GM12801 (cell line): Measurements from ENCODE around the gene ARHGAP28.

Source experiments
- CTCF ChIP-seq: IDR thresholded peaks from one replicate; pipeline ENCODE4 v1.5.1; 2011; ENCODE audit warnings: control low read depth; ENCODE audit not compliant: insufficient read length; ENCODE audit errors: extremely low read depth

The ARHGAP28 gene

GRCh38 chr18:6785001-6785400 lies 55.5 kb downstream of the ARHGAP28 start:
- TF ChIP-seq CTCF = no peak

- TF ChIP-seq CTCF = no peak
Observed at GRCh38 chr18:6785411-6785810, 55.9 kb downstream of the ARHGAP28 start.

- TF ChIP-seq CTCF = no peak
Observed at GRCh38 chr18:6792391-6792790, 62.9 kb downstream of the ARHGAP28 start.

GRCh38 chr18:6793455-6793854 lies 63.9 kb downstream of the ARHGAP28 start:
- TF ChIP-seq CTCF = no peak

- no peak for TF ChIP-seq CTCF
Observed at GRCh38 chr18:6793986-6794385, 64.5 kb downstream of the ARHGAP28 start.

GRCh38 chr18:6795307-6795706 lies 65.8 kb downstream of the ARHGAP28 start:
- TF ChIP-seq CTCF = no peak

GRCh38 chr18:6796511-6796910 lies 67.0 kb downstream of the ARHGAP28 start:
- no peak for TF ChIP-seq CTCF

GRCh38 chr18:6797171-6797570 lies 67.7 kb downstream of the ARHGAP28 start:
- no peak for TF ChIP-seq CTCF
